ENCODE data around the gene P2RX7. TPM values are rescaled to one million over a fixed set of nuclear protein-coding genes. Genes with fewer than 3 reads are reported as not detected.

Gene P2RX7
- total RNA-seq, 1 donor from 2014 or later = 0.12 TPM

GRCh38 chr12:121165316-121165715 lies 32.6 kb downstream of the P2RX7 start:
- H3K9me3 Mint-ChIP-seq = no peaks in the 10 kb centered on the region
- peaks cover 4% of the 10 kb centered on the region for H3K4me1 Mint-ChIP-seq
- DNase-seq (ENCODE audit: low read depth, low spot score) = no peak
- H3K4me3 Mint-ChIP-seq = no peak overlapping the region
- H3K27ac Mint-ChIP-seq (ENCODE audit: unreplicated experiment) = no peak overlapping the region
- TF ChIP-seq CTCF (conservative IDR thresholded peaks at IDR 0.05) = no peak
- H3K27me3 Mint-ChIP-seq (ENCODE audit: low read depth) = no peaks in the 10 kb centered on the region
- H3K36me3 Mint-ChIP-seq (ENCODE audit: low read depth) = no peaks in the 10 kb centered on the region

GRCh38 chr12:121166356-121166755 lies 33.7 kb downstream of the P2RX7 start:
- Mint-ChIP-seq H3K27me3 (ENCODE audit: low read depth) (no peaks in the 10 kb centered on the region), H3K4me1 (peaks cover 4% of the 10 kb centered on the region), H3K27ac (ENCODE audit: unreplicated experiment) (no peak overlapping the region), H3K4me3 (no peak overlapping the region), H3K9me3 (no peaks in the 10 kb centered on the region), H3K36me3 (ENCODE audit: low read depth) (no peaks in the 10 kb centered on the region)
- no peak for TF ChIP-seq CTCF (conservative IDR thresholded peaks at IDR 0.05)
- no peak for DNase-seq (ENCODE audit: low read depth, low spot score)

- DNase-seq (ENCODE audit: low read depth, low spot score) = no peak
- H3K4me1 Mint-ChIP-seq = peaks cover 4% of the 10 kb centered on the region
- TF ChIP-seq CTCF (conservative IDR thresholded peaks at IDR 0.05) = no peak
- H3K36me3 Mint-ChIP-seq (ENCODE audit: low read depth) = no peaks in the 10 kb centered on the region
- no peaks in the 10 kb centered on the region for H3K27me3 Mint-ChIP-seq (ENCODE audit: low read depth)
- H3K27ac Mint-ChIP-seq (ENCODE audit: unreplicated experiment) = no peak overlapping the region
- no peak overlapping the region for H3K4me3 Mint-ChIP-seq
- H3K9me3 Mint-ChIP-seq = no peaks in the 10 kb centered on the region
Observed at GRCh38 chr12:121167232-121167820, 34.6 kb downstream of the P2RX7 start.

- Mint-ChIP-seq H3K4me3 (no peak overlapping the region), H3K27me3 (ENCODE audit: low read depth) (no peaks in the 10 kb centered on the region), H3K4me1 (peaks cover 4% of the 10 kb centered on the region), H3K9me3 (no peaks in the 10 kb centered on the region), H3K27ac (ENCODE audit: unreplicated experiment) (no peak overlapping the region), H3K36me3 (ENCODE audit: low read depth) (no peaks in the 10 kb centered on the region)
- DNase-seq (ENCODE audit: low read depth, low spot score) = no peak
- no peak for TF ChIP-seq CTCF (conservative IDR thresholded peaks at IDR 0.05)
Observed at GRCh38 chr12:121167951-121168350, 35.3 kb downstream of the P2RX7 start.

GRCh38 chr12:121170151-121170550 lies 37.5 kb downstream of the P2RX7 start:
- no peak for TF ChIP-seq CTCF (conservative IDR thresholded peaks at IDR 0.05)
- Mint-ChIP-seq H3K9me3 (no peaks in the 10 kb centered on the region), H3K27me3 (ENCODE audit: low read depth) (no peaks in the 10 kb centered on the region), H3K4me1 (peaks cover 4% of the 10 kb centered on the region), H3K4me3 (no peak overlapping the region), H3K27ac (ENCODE audit: unreplicated experiment) (no peak overlapping the region), H3K36me3 (ENCODE audit: low read depth) (no peaks in the 10 kb centered on the region)
- DNase-seq (ENCODE audit: low read depth, low spot score) = no peak

Data from neural crest cell (in vitro differentiated cells).